Sciatic nerve (tissue), 2 donors: Measurements from ENCODE around the gene SIL1. TPM values are rescaled to one million over a fixed set of nuclear protein-coding genes. Genes with fewer than 3 reads are reported as not detected.

Source experiments
- ATAC-seq: fragments of 200-7000 bp; cut with Tn5 transposase; one replicate; pipeline ENCODE4 v1.9.1; 2020; ENCODE audit warnings: mild to moderate bottlenecking, moderate library complexity
- DNase-seq: peaks from one replicate; pipeline ENCODE4 v3.0.0-alpha.2; 2020; ENCODE audit warnings: low spot score
- intact Hi-C: fragments of 100-400 bp; cut with DNase I; formaldehyde crosslinking; loops from one replicate; pipeline ENCODE4 v1.14.2; 2022
- total RNA-seq: library from RNA; stranded (reverse); fragmentation: NEBNext Ultra II Directional; extraction: Animal tissue kit (Norgen Biotek cat#: 25700); gene quantifications from one replicate; pipeline ENCODE4 v1.2.1, GENCODE V29; 2021
- donor health status: DM: no; HTN: no; CAD: no.
- donor health status: DM: no; HTN: no; CAD: no.

SIL1 gene
- total RNA-seq, 1 donor from 2014 or later = 54.7 TPM

GRCh38 chr5:138955013-138955660 lies 243.0 kb downstream of the SIL1 start:
- DNase-seq = no peak

GRCh38 chr5:138954257-138955012 lies 243.7 kb downstream of the SIL1 start:
- DNase-seq = no peak
- intact Hi-C loops = no loop called here
- no peak for ATAC-seq

More at GRCh38 chr5:138955013-138955660, 243.0 kb downstream of the SIL1 start:
- ATAC-seq = peak; percentile 48
- intact Hi-C loops = no loop called here

- intact Hi-C loops = no loop called here
- ATAC-seq (peak; percentile 80), DNase-seq (peak; percentile 81)
These were observed 244.5 kb downstream of the SIL1 start for GRCh38 chr5:138953387-138954256.

- ATAC-seq (no peak), DNase-seq (no peak)
These were observed 245.2 kb downstream of the SIL1 start for GRCh38 chr5:138952962-138953361.

GRCh38 chr5:138951986-138952735 lies 246.0 kb downstream of the SIL1 start:
- no peak for ATAC-seq
- intact Hi-C loops = no loop called here
- no peak for DNase-seq

More at GRCh38 chr5:138952962-138953361, 245.2 kb downstream of the SIL1 start:
- intact Hi-C loops = no loop called here

- ATAC-seq (no peak), DNase-seq (no peak)
- intact Hi-C loops = no loop called here
These were observed 246.8 kb downstream of the SIL1 start for GRCh38 chr5:138951091-138951985.

GRCh38 chr5:138950421-138951031 lies 247.6 kb downstream of the SIL1 start:
- intact Hi-C loops = no loop called here
- ATAC-seq (no peak), DNase-seq (no peak)

GRCh38 chr5:138949988-138950387 lies 248.2 kb downstream of the SIL1 start:
- intact Hi-C loops = no loop called here
- ATAC-seq = no peak
- no peak for DNase-seq

GRCh38 chr5:138949223-138949574 lies 249.0 kb downstream of the SIL1 start:
- ATAC-seq (no peak), DNase-seq (no peak)
- intact Hi-C loops = no loop called here

GRCh38 chr5:138948471-138949222 lies 249.5 kb downstream of the SIL1 start:
- DNase-seq (no peak), ATAC-seq (peak; percentile 45)
- intact Hi-C loops = no loop called here

- DNase-seq (no peak), ATAC-seq (no peak)
- intact Hi-C loops = no loop called here
These were observed 250.4 kb downstream of the SIL1 start for GRCh38 chr5:138947780-138948179.

- no peak for DNase-seq
- intact Hi-C loops = no loop called here
These were observed 251.2 kb downstream of the SIL1 start for GRCh38 chr5:138946831-138947560.

GRCh38 chr5:138946241-138946623 lies 251.9 kb downstream of the SIL1 start:
- intact Hi-C loops = no loop called here
- ATAC-seq (no peak), DNase-seq (no peak)

More at GRCh38 chr5:138946831-138947560, 251.2 kb downstream of the SIL1 start:
- no peak for ATAC-seq

GRCh38 chr5:138945421-138946240 lies 252.5 kb downstream of the SIL1 start:
- no peak for DNase-seq
- no peak for ATAC-seq
- intact Hi-C loops = no loop called here

GRCh38 chr5:138944527-138945322 lies 253.4 kb downstream of the SIL1 start:
- intact Hi-C loops = no loop called here

More at GRCh38 chr5:138944527-138945322, 253.4 kb downstream of the SIL1 start:
- DNase-seq = no peak
- no peak for ATAC-seq
